GM19193 (cell line): ENCODE results near the gene MAFG.

ENCODE experiments used
- POLR2A ChIP-seq: IDR thresholded peaks from 4 replicates; pipeline ENCODE4 v1.6.1; 2011; ENCODE audit not compliant: insufficient read depth, insufficient read length; ENCODE audit errors: extremely low read depth

MAFG gene

DNA sequence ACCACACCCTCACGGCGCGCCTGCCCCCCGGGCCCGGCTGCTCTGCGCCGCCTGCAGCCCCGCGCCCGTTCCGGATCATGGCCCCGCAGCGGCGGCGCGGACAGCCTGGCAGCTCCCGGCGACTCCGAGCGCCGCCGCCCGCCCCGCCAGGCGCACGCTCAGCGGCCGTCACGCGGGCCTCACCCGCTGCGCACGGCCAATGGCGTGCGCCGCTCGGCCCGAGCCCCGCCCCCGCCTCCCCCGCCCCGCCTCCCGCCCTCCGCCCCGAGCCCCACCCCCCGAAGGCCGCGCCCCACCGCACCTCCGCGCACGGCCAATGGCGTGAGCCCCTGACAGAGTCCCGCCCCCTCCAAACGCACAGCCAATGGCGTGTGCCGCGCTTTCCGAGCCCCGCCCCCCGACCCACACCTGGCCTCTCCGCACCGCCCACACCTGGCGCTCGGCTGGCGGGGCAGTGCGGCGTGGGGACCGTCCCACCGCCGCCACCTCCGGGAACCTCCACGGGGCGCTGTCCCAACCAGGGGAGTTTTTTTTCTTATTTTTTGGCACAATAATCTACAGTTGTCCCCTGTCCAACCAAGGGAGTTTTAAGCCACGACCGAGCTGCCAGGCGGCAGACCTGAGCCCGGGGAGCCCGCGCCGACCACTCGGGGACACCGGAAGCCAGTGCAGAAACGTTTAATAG lies 16.1 kb downstream of the MAFG start, which contains the start of gene PCYT2:
Gene PCYT2, minus strand, starts transcription at position 123 of the 685 bp plus-strand sequence. Its CDS starts 44 bp downstream, at position 79.
- peak; percentile 48 for TF ChIP-seq POLR2A

DNA sequence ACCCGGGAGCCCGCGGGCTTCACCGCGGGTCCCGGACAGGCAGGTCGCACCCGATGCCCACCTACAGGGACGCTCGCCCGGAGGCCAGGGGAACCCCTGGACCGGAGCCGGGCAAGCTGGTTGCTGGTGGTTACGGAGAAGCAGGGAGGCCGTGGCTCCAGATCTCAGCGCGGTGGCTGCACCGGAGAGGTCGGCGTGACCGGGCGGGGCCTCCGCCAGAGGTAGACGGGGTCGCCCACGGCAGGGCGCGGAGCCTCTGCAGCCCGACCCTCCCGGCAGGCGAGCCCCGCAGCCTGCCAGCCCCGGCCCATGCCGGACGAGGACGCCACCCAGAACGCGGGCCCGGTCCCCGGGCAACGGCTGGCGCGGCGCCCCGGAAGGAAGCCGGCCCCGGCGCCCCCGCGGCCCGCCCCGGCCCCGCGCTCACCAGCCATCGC lies 16.7 kb downstream of the MAFG start:
- TF ChIP-seq POLR2A: no peak

DNA sequence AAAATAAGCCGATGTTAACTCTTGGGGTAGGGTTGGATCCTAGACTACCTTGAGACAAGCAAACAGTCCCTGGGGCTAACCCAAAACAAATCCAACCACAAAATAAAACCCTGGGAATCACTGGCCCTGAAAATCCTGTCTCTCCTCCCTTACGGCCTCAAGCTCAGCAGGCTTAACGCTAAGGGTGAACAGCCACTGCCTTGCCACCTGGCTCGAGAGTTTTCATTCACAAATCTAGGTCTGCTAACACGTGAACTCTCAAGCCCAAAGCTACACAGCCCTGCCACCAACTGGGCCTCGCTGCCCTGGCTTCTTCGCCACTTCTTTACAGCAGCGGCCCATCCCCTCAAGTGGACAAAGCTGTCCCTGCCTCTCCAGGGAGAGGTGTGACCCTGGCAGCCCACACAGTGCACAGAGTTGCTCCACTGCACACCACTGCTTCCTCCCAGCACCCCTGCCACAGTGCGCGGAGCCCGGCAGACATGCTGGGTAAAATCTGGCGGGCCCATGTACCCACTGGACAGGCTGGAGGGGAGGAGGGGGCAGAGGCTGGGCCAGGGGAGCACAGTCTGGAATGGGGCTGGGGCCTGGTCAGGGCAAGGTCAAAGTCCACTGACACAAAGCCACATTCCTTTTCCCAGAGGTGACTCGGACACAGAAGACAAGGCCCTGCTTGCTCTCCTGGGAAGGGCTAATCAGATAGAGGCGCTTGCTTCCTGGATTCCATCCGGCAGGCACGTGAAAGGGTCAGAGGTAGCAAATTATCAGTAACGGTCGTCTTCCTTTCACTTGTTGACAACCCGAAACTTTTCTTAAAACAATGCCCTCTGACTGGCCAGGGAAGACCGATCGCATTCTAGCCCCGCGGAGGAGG lies 17.3 kb downstream of the MAFG start:
- no peak for TF ChIP-seq POLR2A

DNA sequence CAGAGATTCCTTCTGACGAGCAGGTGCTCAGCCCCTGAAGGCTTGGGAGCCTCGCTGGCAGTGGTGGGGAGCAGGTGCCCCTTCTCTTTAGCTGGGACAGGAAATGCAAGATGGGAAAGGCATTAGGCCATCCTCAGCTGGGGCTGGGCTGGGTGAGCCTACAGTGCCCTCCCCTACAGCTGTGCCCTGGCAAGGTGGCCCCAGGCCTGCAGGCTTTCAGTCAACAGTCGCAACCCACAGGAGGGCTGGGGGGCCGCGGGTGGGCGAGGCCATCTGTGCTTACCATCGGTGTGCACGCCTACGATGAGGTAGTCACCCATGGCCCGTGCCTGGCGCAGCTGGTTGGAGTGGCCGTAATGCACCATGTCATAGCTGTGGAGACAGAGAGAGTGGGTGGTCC lies 18.3 kb downstream of the MAFG start:
- no peak for TF ChIP-seq POLR2A

DNA sequence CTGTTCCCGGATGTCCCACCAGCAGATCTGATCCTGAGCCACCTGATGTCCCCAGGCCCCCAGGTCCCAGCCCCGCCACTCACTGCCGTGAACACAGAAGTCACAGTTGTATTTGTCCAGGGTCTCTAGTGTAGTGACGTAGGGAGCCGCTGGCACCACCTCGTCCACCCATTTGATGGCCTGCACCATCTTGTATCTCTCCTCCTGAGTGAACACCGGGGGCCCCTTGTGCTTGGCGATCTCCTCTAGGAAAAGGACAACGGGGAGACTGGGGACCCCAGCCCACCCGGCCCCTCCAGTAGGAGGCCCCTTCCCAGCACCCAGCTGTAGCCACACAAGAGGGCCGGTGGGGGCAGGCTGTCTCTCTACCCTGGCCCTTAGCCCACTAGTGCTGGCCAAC lies 18.7 kb downstream of the MAFG start:
- TF ChIP-seq POLR2A: no peak

DNA sequence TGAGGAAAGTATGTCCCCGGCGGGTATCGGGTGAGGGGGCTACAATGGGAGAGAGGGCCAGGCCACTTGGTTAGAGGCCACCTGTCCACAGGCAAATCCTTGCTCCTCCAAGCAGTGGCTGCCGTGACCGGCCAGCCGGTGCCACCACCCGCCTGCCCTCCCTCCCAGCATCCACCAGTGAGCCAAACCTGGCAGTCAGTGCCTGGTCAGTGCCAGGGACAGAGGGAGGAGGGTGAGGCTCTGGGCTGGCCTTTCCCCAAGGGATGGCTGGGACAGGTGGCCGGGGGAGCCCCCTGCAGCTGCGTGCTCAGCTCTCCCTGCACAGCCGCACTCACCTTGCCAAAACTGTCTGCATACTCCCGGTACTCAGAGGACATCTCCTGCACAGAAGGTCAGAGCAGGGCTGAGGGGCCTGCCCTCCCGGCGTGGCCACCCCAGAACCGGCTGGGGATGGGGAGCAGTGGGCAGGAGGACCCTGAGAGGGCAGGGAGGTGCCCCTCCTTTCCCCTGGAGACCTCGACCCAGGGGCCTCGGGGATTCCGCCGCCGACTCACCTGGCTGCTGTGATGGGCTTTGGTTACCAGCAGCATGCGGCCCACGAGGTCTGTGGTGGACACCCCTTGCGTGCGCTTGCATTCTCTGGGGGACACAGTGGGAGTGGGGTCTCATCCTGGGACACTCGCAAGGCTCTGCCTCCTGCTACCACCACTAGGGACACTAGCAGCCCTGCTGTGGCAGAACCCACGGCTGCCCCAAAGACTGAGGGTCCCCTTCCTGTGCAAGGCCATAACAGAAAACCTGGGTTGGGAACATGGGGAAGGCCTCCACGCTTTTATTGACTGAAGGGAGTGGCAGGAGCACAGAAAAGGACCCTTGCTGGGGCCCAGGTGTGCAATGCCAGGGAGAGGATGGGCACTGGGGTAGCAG lies 20.1 kb downstream of the MAFG start:
- no peak for TF ChIP-seq POLR2A

DNA sequence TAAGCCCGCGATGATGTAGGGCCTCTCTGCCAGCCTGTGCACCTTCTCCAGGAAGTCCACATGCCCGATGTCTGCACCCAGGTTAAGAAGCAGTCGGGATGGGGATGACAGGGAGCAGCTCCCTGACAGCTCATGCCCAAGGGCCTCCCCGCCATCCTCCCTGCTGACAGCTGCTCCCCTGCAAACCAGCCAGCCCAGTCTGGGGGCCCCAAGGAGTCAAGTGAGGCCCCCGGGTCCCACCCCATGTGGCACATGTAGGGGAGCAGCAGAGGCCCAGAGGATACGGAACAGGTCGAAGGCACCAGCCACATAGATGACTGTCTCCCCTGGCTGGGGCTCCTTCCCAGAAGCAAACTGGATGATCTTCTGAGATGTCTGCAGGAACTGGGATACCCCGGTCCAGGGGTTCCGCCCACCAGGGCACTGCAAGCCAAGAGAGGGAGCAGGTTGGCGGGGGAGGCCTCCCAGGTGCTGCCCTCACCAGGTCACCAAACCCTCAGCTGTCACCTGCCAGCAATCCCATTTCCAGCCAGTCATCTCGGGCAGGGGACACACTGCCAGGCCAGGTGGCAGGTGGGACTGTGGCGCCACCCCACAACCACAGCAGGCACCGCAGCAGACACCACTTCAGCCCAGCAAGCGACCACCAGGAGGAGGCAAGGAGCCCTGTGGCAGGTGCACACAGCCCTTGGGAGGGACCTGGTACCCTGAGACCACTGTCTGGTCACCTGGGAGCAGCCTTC lies 20.9 kb downstream of the MAFG start:
- TF ChIP-seq POLR2A: no peak

DNA sequence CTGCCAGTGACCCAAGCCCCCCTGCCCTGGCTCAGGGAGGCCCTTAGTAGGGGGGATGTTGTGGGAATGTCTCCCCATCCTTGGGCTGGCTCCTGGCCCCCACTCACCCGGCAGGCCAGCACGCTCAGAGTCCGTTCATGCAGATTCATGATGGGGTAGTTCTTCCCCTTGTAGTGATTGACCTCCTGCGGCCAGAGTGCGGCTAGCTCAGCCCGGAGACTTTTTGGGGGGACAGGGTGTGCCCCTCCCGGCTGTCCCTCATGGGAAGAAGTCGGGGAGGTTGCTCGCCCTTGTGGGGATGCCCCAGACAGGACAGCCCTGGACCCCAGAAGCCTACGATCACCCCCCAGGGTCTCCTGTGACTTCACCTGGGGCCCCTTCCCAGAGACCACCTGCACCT lies 21.5 kb downstream of the MAFG start:
- TF ChIP-seq POLR2A: no peak

DNA sequence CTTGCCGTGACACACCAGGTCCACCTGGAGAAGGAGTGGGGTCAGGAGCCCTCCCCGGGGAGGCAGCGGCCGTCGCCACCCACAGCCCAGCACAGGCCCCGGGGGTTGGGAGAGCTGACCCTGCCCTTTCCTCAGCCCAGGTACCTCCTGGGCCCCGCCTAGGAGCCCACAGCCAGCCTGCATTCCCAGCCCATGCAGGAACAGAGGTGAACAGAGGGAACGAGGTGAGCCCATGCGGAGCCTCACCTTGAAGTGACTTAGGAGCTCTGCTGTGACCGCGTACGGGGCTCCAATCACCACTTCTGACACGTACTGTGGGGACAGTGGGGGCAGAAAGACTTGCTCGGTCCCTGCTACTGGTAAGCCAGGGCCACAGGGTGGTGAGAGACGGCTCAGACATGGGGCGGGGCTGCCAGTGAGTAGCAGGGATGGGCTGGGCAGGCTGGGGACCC lies 22.1 kb downstream of the MAFG start:
- TF ChIP-seq POLR2A: no peak

DNA sequence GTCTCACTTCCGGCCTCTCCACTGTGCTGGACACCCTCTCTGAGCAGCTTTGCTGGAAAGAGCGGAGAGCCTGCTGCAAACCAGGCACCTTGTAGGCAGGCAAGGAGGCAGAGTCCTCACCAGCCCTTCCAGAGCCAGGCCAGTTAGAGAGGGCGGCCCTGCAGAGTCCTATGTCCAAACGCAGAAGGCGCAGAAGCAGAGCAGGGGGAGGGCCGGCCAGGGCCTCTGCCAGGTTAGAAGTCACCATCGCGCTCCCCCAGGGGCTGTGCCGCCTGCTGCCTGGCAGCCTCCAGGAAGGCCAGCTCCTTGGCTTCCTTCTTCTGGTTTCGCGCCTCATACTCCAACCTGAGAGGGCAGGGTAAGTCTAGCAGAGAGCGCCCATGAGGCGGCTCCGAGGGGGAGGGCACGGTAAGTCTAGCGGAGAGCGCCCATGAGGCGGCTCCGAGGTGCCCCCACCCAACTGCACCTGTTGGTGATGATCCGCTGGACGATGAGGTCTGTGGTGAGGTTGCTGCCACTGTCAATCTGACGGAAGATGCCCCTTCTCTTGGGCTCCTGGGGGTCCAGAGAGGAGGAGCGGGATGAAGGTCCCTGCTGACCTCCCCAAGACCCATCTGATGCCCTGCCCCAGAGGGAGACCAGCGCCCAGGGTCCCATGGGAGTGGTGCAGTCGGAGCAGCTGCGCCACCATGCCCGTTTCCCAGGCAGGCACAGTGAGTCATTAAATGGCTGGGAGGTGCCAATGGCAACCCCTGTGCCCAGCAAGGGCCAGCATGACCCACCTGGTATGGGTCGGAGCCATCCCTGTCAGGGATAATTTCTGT lies 22.7 kb downstream of the MAFG start:
- TF ChIP-seq POLR2A: no peak

DNA sequence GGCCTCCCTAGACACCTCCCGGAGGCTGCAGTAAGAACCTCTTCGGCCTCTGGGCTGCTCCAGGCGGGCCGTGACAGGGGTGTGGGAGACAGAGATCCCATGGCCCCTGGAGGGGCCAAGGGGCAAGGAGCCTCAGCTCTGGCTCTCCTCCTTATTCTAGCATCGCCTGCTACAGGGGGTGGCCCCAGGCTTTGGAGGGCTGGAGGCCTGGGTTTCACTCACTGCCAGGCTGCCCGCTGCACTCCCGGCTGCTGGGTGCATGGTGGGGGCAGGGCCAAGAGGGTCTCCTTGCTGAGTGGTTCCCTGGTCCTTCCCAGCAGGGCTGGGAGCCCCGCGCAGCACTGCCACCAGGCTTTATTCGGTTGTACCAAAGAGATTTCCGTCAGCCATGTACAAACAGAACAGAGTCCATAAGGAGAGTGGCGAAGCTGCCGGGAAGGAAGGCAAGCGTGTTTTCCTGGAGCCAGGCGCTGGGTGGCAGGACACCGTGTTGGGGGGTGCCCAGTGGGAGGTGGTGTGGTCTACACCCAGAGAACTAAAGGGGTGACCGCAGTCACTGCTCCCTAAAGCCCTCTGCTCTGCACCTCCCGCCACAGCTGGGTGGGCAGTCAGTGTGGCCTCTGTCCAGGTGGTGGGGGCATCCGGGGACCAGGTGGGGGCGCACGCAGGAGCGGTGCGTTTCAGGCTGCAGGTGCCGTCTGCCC lies 23.5 kb downstream of the MAFG start:
- no peak for TF ChIP-seq POLR2A

DNA sequence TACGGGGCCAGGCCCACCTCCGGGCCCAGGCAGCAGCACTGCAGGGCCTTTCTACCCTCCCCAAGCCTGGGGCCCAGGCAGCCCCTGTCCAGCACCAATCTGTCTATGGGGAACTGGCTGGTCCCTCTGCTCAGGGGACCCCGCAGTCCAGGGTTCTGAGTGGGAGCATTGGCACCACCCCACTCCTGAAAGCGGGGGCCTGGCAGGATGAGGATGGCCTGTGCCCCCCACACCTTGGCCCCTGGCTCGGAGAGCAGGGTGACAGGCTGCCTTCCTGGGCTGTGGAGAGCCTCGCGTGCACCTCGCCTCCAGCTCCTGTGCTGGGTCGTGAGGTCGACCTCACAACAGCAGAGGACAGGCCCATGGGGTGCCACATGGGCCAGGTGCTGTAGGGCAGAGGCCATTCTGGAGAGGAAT lies 24.1 kb downstream of the MAFG start:
- TF ChIP-seq POLR2A: no peak
